Keratinocyte (primary cell): ENCODE measurements around the gene ATP11B. TPM values are rescaled to one million over a fixed set of nuclear protein-coding genes. Genes with fewer than 3 reads are reported as not detected.

Source experiments
- DNase-seq: peaks from one replicate; pipeline ENCODE4 v3.0.0-alpha.2; 2011; ENCODE audit warnings: low read depth, missing footprints, low spot score
- FAIRE-seq: peaks from 2 replicates; lab custom pipeline; 2011; peaks lifted over from hg19 to GRCh38; lab: Jason Lieb, UNC
- H2AFZ ChIP-seq: 2 replicates; pipeline ENCODE4 v1.6.0; 2012; ENCODE audit warnings: low read length, control low read depth, inconsistent platforms; ENCODE audit not compliant: control insufficient read depth
- H3K27ac ChIP-seq: 2 replicates; pipeline ENCODE4 v1.5.1; 2011; ENCODE audit warnings: low read length; ENCODE audit not compliant: control insufficient read depth, insufficient read depth
- H3K27me3 ChIP-seq: 3 replicates; pipeline ENCODE4 v1.6.0; 2011; ENCODE audit warnings: low read length; ENCODE audit not compliant: control insufficient read depth, insufficient read depth; ENCODE audit errors: extremely low read depth
- H3K36me3 ChIP-seq, 2 experiments: 2 replicates in 1 of 2; 3 replicates in 1 of 2; pipeline ENCODE4 v1.5.1; 2011; ENCODE audit warnings: low read length in 2 of 2, mild to moderate bottlenecking in 1 of 2; ENCODE audit not compliant: control insufficient read depth in 2 of 2, insufficient read depth in 2 of 2; ENCODE audit errors: extremely low read depth in 1 of 2
- H3K4me1 ChIP-seq: 3 replicates; pipeline ENCODE4 v1.5.1; 2011; ENCODE audit warnings: low read length; ENCODE audit not compliant: control insufficient read depth, insufficient read depth; ENCODE audit errors: extremely low read depth
- H3K4me2 ChIP-seq: 3 replicates; pipeline ENCODE4 v1.6.0; 2011; ENCODE audit warnings: low read depth, low read length; ENCODE audit not compliant: control insufficient read depth, insufficient read depth; ENCODE audit errors: extremely low read depth
- H3K4me3 ChIP-seq, 3 experiments: fragments of 200-600 bp in 1 of 3; sonication (generic) in 1 of 3; 2 replicates in 2 of 3; 3 replicates in 1 of 3; pipeline ENCODE4 v1.5.1; 2011 to 2016; ENCODE audit warnings: low read length in 3 of 3, mild to moderate bottlenecking in 3 of 3, control low read depth in 2 of 3, inconsistent platforms in 1 of 3, low read depth in 1 of 3, mixed read lengths in 1 of 3, mixed run types in 1 of 3, moderate library complexity in 1 of 3; ENCODE audit not compliant: control insufficient read depth in 2 of 3, insufficient read depth in 2 of 3; ENCODE audit errors: extremely low read depth in 1 of 3
- H3K79me2 ChIP-seq: 2 replicates; pipeline ENCODE4 v1.6.0; 2012; ENCODE audit warnings: low read length; ENCODE audit not compliant: control insufficient read depth, insufficient read depth
- H3K9ac ChIP-seq: 3 replicates; pipeline ENCODE4 v1.6.0; 2011; ENCODE audit warnings: low read length; ENCODE audit not compliant: control insufficient read depth, insufficient read depth; ENCODE audit errors: extremely low read depth
- H3K9me1 ChIP-seq: 3 replicates; pipeline ENCODE4 v1.6.0; 2011; ENCODE audit warnings: low read length; ENCODE audit not compliant: control insufficient read depth, insufficient read depth; ENCODE audit errors: extremely low read depth
- H3K9me3 ChIP-seq: 2 replicates; pipeline ENCODE4 v1.5.1; 2012; ENCODE audit warnings: low read depth, low read length; ENCODE audit not compliant: control insufficient read depth
- H4K20me1 ChIP-seq: 3 replicates; pipeline ENCODE4 v1.6.0; 2011; ENCODE audit warnings: low read length; ENCODE audit not compliant: control insufficient read depth, insufficient read depth; ENCODE audit errors: extremely low read depth
- EZH2 ChIP-seq: IDR thresholded peaks from one replicate; pipeline ENCODE4 v1.6.1; 2012; ENCODE audit warnings: inconsistent platforms, mild to moderate bottlenecking, low read length, moderate library complexity
- dilution Hi-C: fragments of 300-500 bp; cut with MboI; formaldehyde crosslinking; loops from one replicate; pipeline ENCODE4 v1.7.0; 2020; ENCODE audit warnings: low sequenced_read_pairs; ENCODE audit not compliant: extremely low pct_ligation_motif_present
- polyA plus RNA-seq, 5 experiments: library from polyadenylated mRNA; depleted of rRNA in 3 of 5; stranded (reverse) in 3 of 5; stranded (forward) in 1 of 5; unstranded in 1 of 5; fragments of >200 nt; gene quantifications; 1 replicate in 1 of 5; 2 replicates in 3 of 5; 3 replicates in 1 of 5; pipeline versions ENCODE4 v1.2.1 to v1.2.3, GENCODE V29; 2011 to 2012; ENCODE audit warnings: missing spikeins in 2 of 5, low read depth in 1 of 5, low replicate concordance in 1 of 5
- TF ChIP-seq, protein P1 (sequence below), 3 experiments: IDR thresholded peaks in 1 of 3; conservative IDR thresholded peaks in 1 of 3; optimal IDR thresholded peaks in 1 of 3; 2 replicates in 2 of 3; 3 replicates in 1 of 3; pipeline versions ENCODE3 to v1.5.1; 2011; ENCODE audit warnings: low read length in 3 of 3, mild to moderate bottlenecking in 3 of 3, moderate library complexity in 2 of 3, control low read depth in 1 of 3, inconsistent platforms in 1 of 3; ENCODE audit not compliant: insufficient read depth in 2 of 3; ENCODE audit errors: extremely low read depth in 1 of 3

Gene ATP11B
- polyA plus RNA-seq, 1 donor (not counting 4 experiments of a cell fraction or from before 2014, with no cell fraction given): 28.9 TPM

DNA sequence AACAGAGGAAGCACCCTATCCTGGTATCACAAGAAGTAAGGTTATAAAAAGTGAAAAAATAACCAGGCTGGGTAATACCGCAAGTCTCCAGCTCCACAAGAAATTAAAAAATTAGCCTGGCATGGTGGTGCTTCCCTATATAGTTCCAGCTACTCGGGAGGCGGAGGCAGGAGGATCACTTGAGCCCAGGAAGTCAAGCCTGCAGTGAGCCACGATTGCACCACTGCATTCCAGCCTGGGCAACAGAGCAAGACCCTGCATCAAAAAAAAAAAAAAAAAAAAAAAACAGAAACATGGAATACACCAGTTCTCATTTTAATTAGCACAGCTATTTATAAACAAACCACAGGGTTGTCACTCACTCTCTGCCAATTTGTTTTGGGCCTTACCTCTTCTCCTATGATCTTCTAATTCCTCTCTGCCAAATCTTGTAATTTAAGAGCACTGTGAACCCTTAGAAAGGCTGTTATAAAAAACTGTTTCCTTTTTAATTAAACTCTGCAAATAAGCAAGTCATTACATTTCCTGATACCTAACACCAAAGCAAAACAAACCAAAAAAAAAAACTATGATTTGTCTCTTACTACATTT lies 164.5 kb downstream of the ATP11B start:
- Histone ChIP-seq H3K36me3 (peaks cover 4 to 5% of the 10 kb centered on the region in 2 experiments), H3K9me1 (no peaks in the 10 kb centered on the region), H3K9ac (no peak overlapping the region), H3K4me2 (no peak overlapping the region), H3K79me2 (no peaks in the 10 kb centered on the region), H2AFZ (no peak overlapping the region), H3K4me1 (no peaks in the 10 kb centered on the region), H3K27ac (no peak overlapping the region), H3K4me3 (no peak overlapping the region), H3K9me3 (no peaks in the 10 kb centered on the region), H3K27me3 (no peaks in the 10 kb centered on the region), H4K20me1 (no peaks in the 10 kb centered on the region)
- FAIRE-seq: no peak
- no peak for TF ChIP-seq EZH2
- TF ChIP-seq, protein P1, sequence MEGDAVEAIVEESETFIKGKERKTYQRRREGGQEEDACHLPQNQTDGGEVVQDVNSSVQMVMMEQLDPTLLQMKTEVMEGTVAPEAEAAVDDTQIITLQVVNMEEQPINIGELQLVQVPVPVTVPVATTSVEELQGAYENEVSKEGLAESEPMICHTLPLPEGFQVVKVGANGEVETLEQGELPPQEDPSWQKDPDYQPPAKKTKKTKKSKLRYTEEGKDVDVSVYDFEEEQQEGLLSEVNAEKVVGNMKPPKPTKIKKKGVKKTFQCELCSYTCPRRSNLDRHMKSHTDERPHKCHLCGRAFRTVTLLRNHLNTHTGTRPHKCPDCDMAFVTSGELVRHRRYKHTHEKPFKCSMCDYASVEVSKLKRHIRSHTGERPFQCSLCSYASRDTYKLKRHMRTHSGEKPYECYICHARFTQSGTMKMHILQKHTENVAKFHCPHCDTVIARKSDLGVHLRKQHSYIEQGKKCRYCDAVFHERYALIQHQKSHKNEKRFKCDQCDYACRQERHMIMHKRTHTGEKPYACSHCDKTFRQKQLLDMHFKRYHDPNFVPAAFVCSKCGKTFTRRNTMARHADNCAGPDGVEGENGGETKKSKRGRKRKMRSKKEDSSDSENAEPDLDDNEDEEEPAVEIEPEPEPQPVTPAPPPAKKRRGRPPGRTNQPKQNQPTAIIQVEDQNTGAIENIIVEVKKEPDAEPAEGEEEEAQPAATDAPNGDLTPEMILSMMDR (optimal IDR thresholded peaks at IDR 0.05 in 1 of 3, IDR thresholded peaks at IDR 0.05 in 1 of 3, conservative IDR thresholded peaks at IDR 0.05 in 1 of 3; ENCODE audit: extremely low read depth in 1 of 3, insufficient read depth in 2 of 3, low read length in 3 of 3): no peak
- no peak for DNase-seq
- dilution Hi-C loops: no loop called here

DNA sequence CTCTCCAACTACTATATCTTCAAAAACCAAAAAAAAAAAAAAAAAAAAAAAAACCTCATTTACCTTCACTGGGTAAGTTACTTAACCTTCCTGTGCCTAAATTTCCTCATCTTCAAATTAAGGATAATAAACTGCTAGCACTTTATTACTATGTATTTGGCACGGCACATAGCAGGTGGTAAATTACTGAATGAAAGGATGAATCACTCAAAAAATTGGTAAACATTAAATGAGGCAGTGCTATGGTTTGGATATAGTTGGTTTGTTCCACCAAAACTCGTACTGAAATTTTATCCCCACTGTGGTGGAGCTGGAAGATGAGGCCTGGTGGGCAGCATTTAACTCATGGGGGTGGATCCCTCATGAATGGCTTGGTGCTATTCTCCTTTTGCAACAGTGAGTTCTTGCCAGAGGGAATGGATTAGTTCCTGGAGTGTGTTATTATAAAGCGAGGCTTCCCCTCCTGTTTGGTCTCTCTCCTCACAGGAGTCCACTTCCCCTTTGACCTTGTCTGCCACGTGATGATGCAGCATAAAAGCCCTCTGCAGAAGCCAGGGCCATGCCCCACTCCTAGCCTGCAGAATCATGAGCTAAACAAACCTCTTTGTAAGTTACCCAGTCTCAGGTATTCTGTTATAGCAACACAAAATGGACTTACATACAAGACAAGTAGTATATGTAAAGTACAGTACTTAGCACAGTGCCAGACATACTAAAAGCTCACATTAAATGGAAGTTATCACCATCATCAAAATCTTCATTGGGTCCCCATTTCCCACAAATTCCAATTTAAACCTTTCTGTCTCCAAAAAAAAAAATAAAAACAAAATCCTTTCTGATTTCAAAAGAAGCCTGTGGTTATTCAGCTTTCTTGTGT lies 166.4 kb downstream of the ATP11B start:
- dilution Hi-C loops: no loop called here
- no peak overlapping the region for H3K4me2 ChIP-seq
- no peak for DNase-seq
- H3K4me3 ChIP-seq: no peak overlapping the region
- no peak for FAIRE-seq
- no peak overlapping the region for H3K9ac ChIP-seq
- H3K9me1 ChIP-seq: no peaks in the 10 kb centered on the region
- peaks cover 5 to 9% of the 10 kb centered on the region in 2 experiments for H3K36me3 ChIP-seq
- TF ChIP-seq EZH2: no peak
- TF ChIP-seq, protein P1 (optimal IDR thresholded peaks at IDR 0.05 in 1 of 3, IDR thresholded peaks at IDR 0.05 in 1 of 3, conservative IDR thresholded peaks at IDR 0.05 in 1 of 3; ENCODE audit: extremely low read depth in 1 of 3, insufficient read depth in 2 of 3, low read length in 3 of 3): no peak
- H2AFZ ChIP-seq: no peak overlapping the region
- H3K79me2 ChIP-seq: no peaks in the 10 kb centered on the region
- H3K27ac ChIP-seq: no peak overlapping the region
- H3K9me3 ChIP-seq: no peaks in the 10 kb centered on the region
- H4K20me1 ChIP-seq: no peaks in the 10 kb centered on the region
- H3K27me3 ChIP-seq: no peaks in the 10 kb centered on the region
- H3K4me1 ChIP-seq: no peaks in the 10 kb centered on the region
